Endothelial cell of umbilical vein (primary cell): ENCODE results near the gene MAP2K5. TPM values are rescaled to one million over a fixed set of nuclear protein-coding genes. Genes with fewer than 3 reads are reported as not detected.

Experiments used
- BruUV-seq: library from RNA; stranded (reverse); fragments of 400-500 nt; replicated peaks from 2 replicates; lab custom pipeline; 2021; lab: Mats Ljungman, UMichigan
- CTCF ChIA-PET: fragments of 300-600, 350-600 bp; sonication (Branson Sonifier 250); formaldehyde crosslinking; loops from one replicate; lab custom pipeline; 2021; ENCODE audit warnings: antibody characterized with exemption, inconsistent platforms; lab: Charles Lee
- POLR2A ChIA-PET: fragments of 300-600, 350-600 bp; sonication (Branson Sonifier 250); formaldehyde crosslinking; loops from one replicate; lab custom pipeline; 2021; ENCODE audit warnings: antibody characterized with exemption, inconsistent platforms; lab: Charles Lee
- DNase-seq: peaks from one replicate; pipeline ENCODE4 v3.0.0-alpha.2; 2011; ENCODE audit warnings: low read depth, low spot score
- FAIRE-seq: peaks from 2 replicates; lab custom pipeline; 2011; peaks lifted over from hg19 to GRCh38; lab: Jason Lieb, UNC
- H2AFZ ChIP-seq: 2 replicates; pipeline ENCODE4 v1.6.0; 2012; ENCODE audit warnings: low read depth, low read length, control low read depth, inconsistent platforms
- H3K27ac ChIP-seq: 2 replicates; pipeline ENCODE4 v1.5.1; 2011; ENCODE audit warnings: low read depth, mild to moderate bottlenecking, control low read depth, low read length, moderate library complexity; ENCODE audit not compliant: insufficient read depth
- H3K27me3 ChIP-seq, 2 experiments: 2 replicates each; pipeline versions ENCODE4 v1.6.0 to v1.6.1; 2011; ENCODE audit warnings: low read length in 2 of 2, mixed read lengths in 1 of 2; ENCODE audit not compliant: control insufficient read depth in 2 of 2, insufficient read depth in 2 of 2
- H3K36me3 ChIP-seq, 2 experiments: 2 replicates in 1 of 2; 3 replicates in 1 of 2; pipeline ENCODE4 v1.5.1; 2011; ENCODE audit warnings: low read length in 2 of 2, mild to moderate bottlenecking in 1 of 2, moderate library complexity in 1 of 2; ENCODE audit not compliant: control insufficient read depth in 2 of 2, insufficient read depth in 2 of 2; ENCODE audit errors: extremely low read depth in 1 of 2
- H3K4me1 ChIP-seq: 3 replicates; pipeline ENCODE4 v1.5.1; 2011; ENCODE audit warnings: mild to moderate bottlenecking, low read length; ENCODE audit not compliant: control insufficient read depth, insufficient read depth; ENCODE audit errors: extremely low read depth
- H3K4me2 ChIP-seq: 2 replicates; pipeline ENCODE4 v1.6.1; 2011; ENCODE audit warnings: low read length, control low read depth, mixed read lengths; ENCODE audit not compliant: insufficient read depth
- H3K4me3 ChIP-seq, 3 experiments: fragments of 200-600 bp in 1 of 3; sonication (generic), shearing (Covaris generic) in 1 of 3; replicated peaks in 1 of 3; 2 replicates each; pipeline ENCODE4 v1.5.1; 2011 to 2016; ENCODE audit warnings: control low read depth in 3 of 3, low read length in 3 of 3, mild to moderate bottlenecking in 2 of 3, inconsistent platforms in 1 of 3, low read depth in 1 of 3, moderate library complexity in 1 of 3; ENCODE audit not compliant: insufficient read depth in 1 of 3
- H3K79me2 ChIP-seq: 2 replicates; pipeline ENCODE4 v1.6.0; 2012; ENCODE audit warnings: low read length, inconsistent platforms; ENCODE audit not compliant: control insufficient read depth, insufficient read depth
- H3K9ac ChIP-seq: replicated peaks from 2 replicates; pipeline ENCODE3; 2011; ENCODE audit warnings: low read length, control low read depth; ENCODE audit not compliant: insufficient read depth; ENCODE audit errors: extremely low read depth
- H3K9me1 ChIP-seq: replicated peaks from 3 replicates; pipeline ENCODE4 v1.6.0; 2011; ENCODE audit warnings: mild to moderate bottlenecking, low read length; ENCODE audit not compliant: control insufficient read depth, insufficient read depth; ENCODE audit errors: extremely low read depth
- H3K9me3 ChIP-seq: replicated peaks from 2 replicates; pipeline ENCODE4 v1.5.1; 2012; ENCODE audit warnings: low read length, inconsistent platforms; ENCODE audit not compliant: control insufficient read depth, insufficient read depth
- H4K20me1 ChIP-seq: replicated peaks from 2 replicates; pipeline ENCODE3; 2011; ENCODE audit warnings: mild to moderate bottlenecking, low read length; ENCODE audit not compliant: control insufficient read depth, insufficient read depth; ENCODE audit errors: extremely low read depth
- CTCF ChIP-seq, 2 donors: IDR thresholded peaks; 1 replicate in 1 of 2; 2 replicates in 1 of 2; pipeline ENCODE4 v1.5.1; 2011; ENCODE audit warnings: low read length in 2 of 2, mild to moderate bottlenecking in 2 of 2, moderate library complexity in 2 of 2, control low read depth in 1 of 2, inconsistent platforms in 1 of 2, low read depth in 1 of 2; ENCODE audit not compliant: insufficient read depth in 1 of 2; ENCODE audit errors: extremely low read depth in 1 of 2
- EZH2 ChIP-seq: IDR thresholded peaks from 2 replicates; pipeline ENCODE4 v1.6.1; 2012; ENCODE audit warnings: borderline replicate concordance, low read depth, mild to moderate bottlenecking, moderate library complexity, low read length, inconsistent platforms; ENCODE audit not compliant: severe bottlenecking
- FOS ChIP-seq: IDR thresholded peaks from 2 replicates; pipeline ENCODE4 v1.6.1; 2011; ENCODE audit warnings: mild to moderate bottlenecking, low read length, moderate library complexity, borderline replicate concordance; ENCODE audit not compliant: insufficient read depth
- GATA2 ChIP-seq: IDR thresholded peaks from 2 replicates; pipeline ENCODE4 v1.7.0; 2011; ENCODE audit warnings: low read depth, mild to moderate bottlenecking, moderate library complexity, mixed read lengths, low read length; ENCODE audit not compliant: insufficient read length, insufficient read depth
- JUN ChIP-seq: IDR thresholded peaks from 2 replicates; pipeline ENCODE4 v1.6.1; 2011; ENCODE audit warnings: borderline replicate concordance, low read depth; ENCODE audit not compliant: insufficient read length, insufficient read depth
- MYC ChIP-seq: IDR thresholded peaks from one replicate; pipeline ENCODE4 v1.6.1; 2011; ENCODE audit warnings: mild to moderate bottlenecking, low read depth, low read length
- POLR2A ChIP-seq: IDR thresholded peaks from 2 replicates; pipeline ENCODE4 v1.6.1; 2012; ENCODE audit warnings: low read depth, mild to moderate bottlenecking, control low read depth, low read length
- POLR2AphosphoS5 ChIP-seq: IDR thresholded peaks from 2 replicates; pipeline ENCODE4 v1.6.1; 2012; ENCODE audit warnings: low read depth, mild to moderate bottlenecking, control low read depth, low read length, moderate library complexity; ENCODE audit not compliant: insufficient read depth
- dilution Hi-C: fragments of 300-500 bp; cut with MboI; formaldehyde crosslinking; loops from one replicate; pipeline ENCODE4 v1.15.0; 2019; ENCODE audit warnings: low sequenced_read_pairs; ENCODE audit not compliant: extremely low pct_ligation_motif_present
- intact Hi-C: fragments of 100-400 bp; cut with micrococcal nuclease; formaldehyde crosslinking; loops from one replicate; pipeline ENCODE4 v1.10.0; 2022
- polyA plus RNA-seq, 4 experiments: library from polyadenylated mRNA; depleted of rRNA in 3 of 4; stranded (reverse) in 3 of 4; unstranded in 1 of 4; fragments of >200 nt; gene quantifications; 2 replicates each; pipeline versions ENCODE4 v1.2.1 to v1.2.3, GENCODE V29; 2011 to 2012; ENCODE audit warnings: missing spikeins in 1 of 4
- total RNA-seq: library from RNA; stranded (reverse); gene quantifications from 2 replicates; pipeline ENCODE4 v1.2.3, GENCODE V29; 2021
- TF ChIP-seq, protein P1 (sequence below): IDR thresholded peaks from 2 replicates; pipeline ENCODE4 v1.6.1; 2011; ENCODE audit not compliant: insufficient read depth, insufficient read length

The MAP2K5 gene
- total and polyA plus RNA-seq, 2 donors (not counting 3 experiments of a cell fraction or from before 2014, with no cell fraction given): 4.9 to 24.7 TPM

GRCh38 chr15:67715170-67715569 lies 172.7 kb downstream of the MAP2K5 start:
- H3K79me2 ChIP-seq: no peaks in the 10 kb centered on the region
- H2AFZ ChIP-seq: no peak overlapping the region
- dilution Hi-C loops (no loop called here), intact Hi-C loops (no loop called here)
- no peak overlapping the region for H3K4me2 ChIP-seq
- no peaks in the 10 kb centered on the region for H4K20me1 ChIP-seq
- BruUV-seq: no TSS peak
- H3K9ac ChIP-seq: no peak overlapping the region
- H3K4me1 ChIP-seq: no peaks in the 10 kb centered on the region
- H3K36me3 ChIP-seq: no peaks in the 10 kb centered on the region
- H3K9me3 ChIP-seq: no peaks in the 10 kb centered on the region
- no peak overlapping the region for H3K4me3 ChIP-seq
- no peaks in the 10 kb centered on the region for H3K27me3 ChIP-seq
- POLR2A ChIA-PET: no interaction called here
- DNase-seq (no peak), FAIRE-seq (no peak)
- CTCF ChIA-PET: no interaction called here
- TF ChIP-seq GATA2: no peak
- H3K27ac ChIP-seq: no peak overlapping the region
- H3K9me1 ChIP-seq: no peaks in the 10 kb centered on the region

DNA sequence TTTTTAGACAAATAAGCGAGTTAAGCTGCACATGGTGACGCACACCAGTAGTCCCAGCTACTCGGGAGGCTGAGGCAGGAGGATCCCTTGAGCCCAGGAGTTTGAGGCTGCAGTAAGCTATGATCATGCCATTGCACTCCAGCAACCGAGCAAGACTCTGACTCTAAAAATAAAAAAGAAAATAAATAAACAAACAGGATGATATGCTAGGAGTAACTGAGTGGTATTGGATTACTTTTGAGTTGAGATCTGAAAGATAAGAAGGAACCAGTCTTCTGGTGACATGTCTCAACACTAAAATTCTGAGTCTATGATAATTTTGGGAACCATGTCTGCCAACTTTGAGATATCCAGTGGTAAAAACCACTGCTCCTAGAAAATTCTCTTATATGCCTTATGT lies 173.7 kb downstream of the MAP2K5 start:
- Histone ChIP-seq H3K9me1 (no peaks in the 10 kb centered on the region), H3K4me1 (no peaks in the 10 kb centered on the region), H3K27me3 (no peaks in the 10 kb centered on the region), H3K79me2 (no peaks in the 10 kb centered on the region), H3K4me3 (no peak overlapping the region), H3K27ac (no peak overlapping the region), H3K36me3 (no peaks in the 10 kb centered on the region), H3K9ac (no peak overlapping the region), H3K9me3 (no peaks in the 10 kb centered on the region), H3K4me2 (no peak overlapping the region), H4K20me1 (no peaks in the 10 kb centered on the region), H2AFZ (no peak overlapping the region)
- TF ChIP-seq EZH2: no peak
- TF ChIP-seq, protein P1, sequence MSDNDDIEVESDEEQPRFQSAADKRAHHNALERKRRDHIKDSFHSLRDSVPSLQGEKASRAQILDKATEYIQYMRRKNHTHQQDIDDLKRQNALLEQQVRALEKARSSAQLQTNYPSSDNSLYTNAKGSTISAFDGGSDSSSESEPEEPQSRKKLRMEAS: no peak
- TF ChIP-seq GATA2: no peak
- TF ChIP-seq POLR2A: no peak
- no peak for TF ChIP-seq FOS
- no peak for TF ChIP-seq JUN
- TF ChIP-seq MYC: no peak
- no peak for TF ChIP-seq CTCF (IDR thresholded peaks at IDR 0.05; ENCODE audit: extremely low read depth in 1 of 2, insufficient read depth in 1 of 2, low read depth in 1 of 2, low read length in 2 of 2)
- TF ChIP-seq POLR2AphosphoS5: no peak
- BruUV-seq: no TSS peak
- POLR2A ChIA-PET: no interaction called here
- CTCF ChIA-PET: interaction anchor here (1.2 to 2.1 kb wide), 3 partner anchors 11 to 19 kb away, joined by 4 to 7 read pairs (median 5); no protein-coding TSS in a partner anchor
- intact Hi-C loops (no loop called here), dilution Hi-C loops (no loop called here)
- DNase-seq (no peak), FAIRE-seq (no peak)
